Gastroesophageal sphincter (tissue), 4 donors: ENCODE data around the gene APP. TPM values are rescaled to one million over a fixed set of nuclear protein-coding genes. Genes with fewer than 3 reads are reported as not detected.

ENCODE experiments used
- ATAC-seq: fragments of 150-250 bp; one replicate; pipeline ENCODE4 v1.9.1; 2016; ENCODE audit warnings: mild to moderate bottlenecking, moderate library complexity
- H3K27ac ChIP-seq, 4 donors: fragments of 200-600 bp; sonication (generic) in 3 of 4; 1 replicate in 3 of 4; 2 replicates in 1 of 4; pipeline ENCODE4 v1.5.1; 2016 to 2019
- H3K27me3 ChIP-seq: fragments of 200-600 bp; sonication (generic); one replicate; pipeline ENCODE4 v1.5.1; 2019
- H3K36me3 ChIP-seq, 2 donors: fragments of 200-600 bp; sonication (generic); one replicate each; pipeline ENCODE4 v1.5.1; 2019; ENCODE audit warnings: control low read depth in 1 of 2
- H3K4me1 ChIP-seq, 3 donors: fragments of 200-600 bp; sonication (generic); 1 replicate in 2 of 3; 2 replicates in 1 of 3; pipeline ENCODE4 v1.5.1; 2016 to 2019; ENCODE audit warnings: control low read depth in 2 of 3
- H3K4me3 ChIP-seq, 2 donors: fragments of 200-600 bp; sonication (generic); one replicate each; pipeline ENCODE4 v1.5.1; 2019; ENCODE audit warnings: mild to moderate bottlenecking in 1 of 2, moderate library complexity in 1 of 2
- H3K9me3 ChIP-seq, 3 donors: fragments of 200-600 bp; sonication (generic); one replicate each; pipeline ENCODE4 v1.5.1; 2017 to 2019; ENCODE audit warnings: control low read depth in 2 of 3
- EP300 ChIP-seq: sonication (generic); formaldehyde crosslinking; IDR thresholded peaks from one replicate; pipeline ENCODE4 v1.6.1; 2017; ENCODE audit warnings: antibody characterized with exemption, mild to moderate bottlenecking
- POLR2A ChIP-seq, 2 donors: fragments of 450-650 bp; IDR thresholded peaks; one replicate each; pipeline ENCODE4 v1.6.1; 2017; ENCODE audit warnings: antibody characterized with exemption in 2 of 2, mild to moderate bottlenecking in 2 of 2, moderate library complexity in 1 of 2
- POLR2AphosphoS5 ChIP-seq: sonication (generic); formaldehyde crosslinking; IDR thresholded peaks from one replicate; pipeline ENCODE4 v1.6.1; 2017; ENCODE audit warnings: antibody characterized with exemption
- WGBS, 2 donors: methylation state at CpG; one replicate each; pipeline ENCODE4 v1.1.5; 2018; ENCODE audit warnings: low coverage in 1 of 2; 5-methylcytosine and 5-hydroxymethylcytosine counted together
- total RNA-seq, 4 donors: library from RNA; depleted of rRNA; stranded (reverse); fragments of >200 nt; gene quantifications; one replicate each; pipeline ENCODE4 v1.1.0, GENCODE V29; 2016
- TF ChIP-seq, protein P1 (sequence below), 4 experiments: fragments of 200-600 bp in 2 of 4; fragments of 450-650 bp in 2 of 4; sonication (generic) in 1 of 4; IDR thresholded peaks; one replicate each; pipeline ENCODE4 v1.5.1; 2017 to 2019; ENCODE audit warnings: antibody characterized with exemption in 4 of 4, mild to moderate bottlenecking in 2 of 4, moderate library complexity in 2 of 4

The APP gene
- total RNA-seq, 4 donors from 2014 or later: 282 to 724 (median 545) TPM

DNA sequence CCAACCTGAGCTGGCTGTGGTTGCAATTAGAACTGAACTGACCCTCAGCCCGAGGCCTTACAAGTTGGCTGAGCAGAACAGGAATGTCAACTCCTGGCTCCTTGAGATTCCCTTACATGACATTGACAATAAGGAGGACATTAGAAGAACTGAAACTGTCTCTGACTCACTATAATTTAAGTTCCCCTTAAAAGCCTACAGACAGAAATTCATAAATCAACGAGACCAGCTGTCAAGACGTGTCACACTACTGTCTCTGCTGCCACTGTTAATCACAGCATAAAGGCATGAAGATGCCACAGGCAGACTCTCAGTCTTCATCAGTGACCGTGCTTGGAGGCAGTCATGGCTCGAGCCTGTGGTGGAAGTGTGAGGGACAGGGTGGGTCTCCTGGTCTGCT is 267.0 kb downstream of the APP start:
- peak; percentile 42 for ATAC-seq

DNA sequence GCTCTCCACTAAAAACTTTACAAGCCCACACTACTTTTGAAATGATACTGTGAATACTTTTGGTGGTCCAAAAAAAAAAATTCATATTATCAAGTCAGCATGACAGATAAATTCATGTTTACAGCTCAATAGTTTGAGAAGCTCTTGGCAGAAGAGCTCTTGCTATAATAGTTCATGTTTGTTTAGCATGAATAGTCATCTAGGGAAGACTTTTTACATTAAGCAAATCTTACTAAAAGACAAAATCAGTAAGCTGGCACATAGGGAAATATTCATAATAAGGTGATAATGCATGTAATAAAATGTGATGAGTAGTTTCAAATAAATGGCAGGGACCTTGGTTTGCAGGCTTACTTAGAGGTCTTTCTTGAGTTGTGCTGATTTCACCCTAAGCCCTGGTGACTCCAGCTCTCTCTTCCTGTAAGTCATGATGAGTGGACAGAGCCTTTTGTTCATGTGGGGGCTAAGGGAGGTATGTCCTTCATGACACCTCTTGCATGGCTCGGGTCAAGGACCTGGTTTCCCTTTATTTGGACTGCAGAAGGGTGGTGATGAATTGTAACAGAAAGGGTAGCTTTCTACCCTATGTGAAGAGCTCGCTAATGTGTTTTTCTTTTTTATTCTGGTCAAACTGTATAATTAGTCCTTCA is 269.1 kb downstream of the APP start:
- no peak for ATAC-seq
- Histone ChIP-seq H3K36me3 (peaks cover 0 to 39% of the 10 kb centered on the region in 2 donors), H3K9me3 (no peaks in the 10 kb centered on the region), H3K4me3 (no peak overlapping the region), H3K4me1 (peaks cover 0 to under 1% (median 0%) of the 10 kb centered on the region in 3 donors), H3K27me3 (no peaks in the 10 kb centered on the region), H3K27ac (no peak overlapping the region)
- WGBS, 2 donors: 62% methylated on average over 2 of the region's 2 CpGs; no CpG with 5 or more reads in 1 of the 2 donors
- TF ChIP-seq EP300 (no peak), POLR2A (IDR thresholded peaks at IDR 0.05) (no peak), POLR2AphosphoS5 (no peak)
- TF ChIP-seq, protein P1, sequence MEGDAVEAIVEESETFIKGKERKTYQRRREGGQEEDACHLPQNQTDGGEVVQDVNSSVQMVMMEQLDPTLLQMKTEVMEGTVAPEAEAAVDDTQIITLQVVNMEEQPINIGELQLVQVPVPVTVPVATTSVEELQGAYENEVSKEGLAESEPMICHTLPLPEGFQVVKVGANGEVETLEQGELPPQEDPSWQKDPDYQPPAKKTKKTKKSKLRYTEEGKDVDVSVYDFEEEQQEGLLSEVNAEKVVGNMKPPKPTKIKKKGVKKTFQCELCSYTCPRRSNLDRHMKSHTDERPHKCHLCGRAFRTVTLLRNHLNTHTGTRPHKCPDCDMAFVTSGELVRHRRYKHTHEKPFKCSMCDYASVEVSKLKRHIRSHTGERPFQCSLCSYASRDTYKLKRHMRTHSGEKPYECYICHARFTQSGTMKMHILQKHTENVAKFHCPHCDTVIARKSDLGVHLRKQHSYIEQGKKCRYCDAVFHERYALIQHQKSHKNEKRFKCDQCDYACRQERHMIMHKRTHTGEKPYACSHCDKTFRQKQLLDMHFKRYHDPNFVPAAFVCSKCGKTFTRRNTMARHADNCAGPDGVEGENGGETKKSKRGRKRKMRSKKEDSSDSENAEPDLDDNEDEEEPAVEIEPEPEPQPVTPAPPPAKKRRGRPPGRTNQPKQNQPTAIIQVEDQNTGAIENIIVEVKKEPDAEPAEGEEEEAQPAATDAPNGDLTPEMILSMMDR (IDR thresholded peaks at IDR 0.05): no peak

More for the DNA sequence above, 267.0 kb downstream of the APP start:
- Histone ChIP-seq H3K9me3 (no peaks in the 10 kb centered on the region), H3K4me3 (no peak overlapping the region), H3K27me3 (no peaks in the 10 kb centered on the region), H3K4me1 (peaks cover 0 to 15% (median 9%) of the 10 kb centered on the region in 3 donors), H3K27ac (no peak overlapping the region), H3K36me3 (peaks cover 0 to 31% of the 10 kb centered on the region in 2 donors)
- WGBS, 2 donors: 63 to 100% methylated on average over 1 to 5 of the region's 5 CpGs
- TF ChIP-seq, protein P1 (IDR thresholded peaks at IDR 0.05): no peak
- TF ChIP-seq POLR2AphosphoS5: no peak
- no peak for TF ChIP-seq EP300
- no peak for TF ChIP-seq POLR2A (IDR thresholded peaks at IDR 0.05)

DNA sequence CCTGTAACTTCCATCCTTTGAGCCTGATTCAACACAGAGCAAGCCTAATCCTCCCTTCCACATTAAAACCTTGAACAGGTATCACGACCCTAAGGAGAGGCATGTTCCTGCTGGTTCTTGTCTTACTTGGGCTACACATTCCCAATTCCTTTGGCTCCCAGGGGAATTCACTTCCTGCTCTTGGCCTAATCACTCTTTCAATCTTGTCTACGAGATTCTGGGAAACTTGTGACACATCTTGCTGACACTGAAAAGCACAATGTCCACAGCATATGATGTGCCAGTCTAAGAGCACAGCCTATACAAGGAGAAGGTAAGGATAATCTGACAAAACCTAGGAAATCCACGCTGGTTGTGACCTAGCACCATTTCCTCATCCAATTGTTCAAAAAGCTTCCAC is 271.9 kb downstream of the APP start:
- H3K27me3 ChIP-seq: no peaks in the 10 kb centered on the region
- no peak overlapping the region for H3K4me3 ChIP-seq
- H3K36me3 ChIP-seq: peaks cover 0 to 38% of the 10 kb centered on the region in 2 donors
- no peak overlapping the region for H3K27ac ChIP-seq
- H3K4me1 ChIP-seq: peaks cover 0 to 15% (median 0%) of the 10 kb centered on the region in 3 donors
- TF ChIP-seq POLR2AphosphoS5 (no peak), POLR2A (IDR thresholded peaks at IDR 0.05) (no peak), EP300 (no peak)
- TF ChIP-seq, protein P1 (IDR thresholded peaks at IDR 0.05): no peak
- H3K9me3 ChIP-seq: no peaks in the 10 kb centered on the region
- WGBS, 2 donors: 70 to 77% methylated on average over 2 to 3 of the region's 3 CpGs
- ATAC-seq: no peak

DNA sequence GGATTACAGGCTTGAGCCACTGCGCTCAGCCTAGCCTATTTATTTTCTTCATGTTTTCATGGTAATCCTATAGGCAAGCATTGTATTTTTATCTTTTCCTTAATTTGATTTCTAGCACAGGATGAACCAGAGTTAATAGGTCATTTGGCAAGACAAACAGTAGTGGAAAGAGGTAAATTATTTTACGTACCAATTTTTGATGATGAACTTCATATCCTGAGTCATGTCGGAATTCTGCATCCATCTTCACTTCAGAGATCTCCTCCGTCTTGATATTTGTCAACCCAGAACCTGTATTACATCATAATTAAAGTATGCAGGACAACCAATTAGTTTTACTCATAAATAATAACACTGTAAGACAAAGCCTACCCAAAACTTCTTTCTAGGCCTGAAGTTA is 273.2 kb downstream of the APP start:
- TF ChIP-seq POLR2A (IDR thresholded peaks at IDR 0.05) (no peak), EP300 (no peak), POLR2AphosphoS5 (no peak)
- TF ChIP-seq, protein P1 (IDR thresholded peaks at IDR 0.05): no peak
- Histone ChIP-seq H3K36me3 (peaks cover 0 to 31% of the 10 kb centered on the region in 2 donors), H3K27me3 (no peaks in the 10 kb centered on the region), H3K9me3 (no peaks in the 10 kb centered on the region), H3K27ac (no peak overlapping the region), H3K4me1 (peaks cover 0 to 15% (median 0%) of the 10 kb centered on the region in 3 donors), H3K4me3 (no peak overlapping the region)
- WGBS, 2 donors: 80 to 85% methylated on average over 4 of the region's 4 CpGs
- ATAC-seq: no peak

DNA sequence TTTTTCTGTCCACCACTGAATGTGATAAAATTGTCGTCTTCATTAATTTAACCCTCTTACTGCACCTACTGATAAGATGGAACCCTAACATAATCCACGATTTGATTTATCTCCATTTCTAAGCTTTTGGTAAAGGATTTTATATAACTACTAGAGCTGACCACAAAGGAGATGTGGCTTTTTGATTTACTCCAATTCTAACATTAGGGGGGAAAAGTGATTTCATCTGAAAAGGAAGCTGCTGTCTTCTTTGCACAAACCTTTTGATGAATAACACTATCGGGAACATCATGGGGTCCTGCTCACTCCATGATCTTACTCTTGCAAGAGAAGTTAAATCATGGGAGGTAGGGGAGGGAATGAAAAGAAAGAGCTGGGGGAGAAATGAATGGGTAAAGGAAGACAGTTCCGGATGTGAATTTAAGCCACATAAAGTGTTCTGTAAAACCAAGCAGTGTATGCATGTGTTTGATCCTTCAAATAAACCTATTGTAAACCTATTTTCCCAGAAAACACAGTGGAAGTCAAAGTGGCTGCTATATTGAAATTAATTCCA is 274.0 kb downstream of the APP start:
- Histone ChIP-seq H3K4me1 (peaks cover 0 to 15% (median 0%) of the 10 kb centered on the region in 3 donors), H3K4me3 (no peak overlapping the region), H3K27me3 (no peaks in the 10 kb centered on the region), H3K27ac (peak overlapping the region in 2 of 4 donors; percentile 10 to 13), H3K36me3 (peaks cover 0 to 34% of the 10 kb centered on the region in 2 donors), H3K9me3 (no peaks in the 10 kb centered on the region)
- no peak for TF ChIP-seq POLR2A (IDR thresholded peaks at IDR 0.05)
- TF ChIP-seq EP300: no peak
- TF ChIP-seq, protein P1 (IDR thresholded peaks at IDR 0.05): no peak
- no peak for TF ChIP-seq POLR2AphosphoS5
- 53 to 67% methylated on average over 4 of the region's 4 CpGs for WGBS, 2 donors
- no peak for ATAC-seq
